ENCODE data around the gene HAVCR1.

- TF ChIP-seq POLR2A (IDR thresholded peaks at IDR 0.05; ENCODE audit: low read length), result no peak
- no peak for TF ChIP-seq GATA1 (IDR thresholded peaks at IDR 0.05; ENCODE audit: low read depth, low read length)
These were observed 11.0 kb upstream of the HAVCR1 start for GRCh38 chr5:157069949-157070348.

Measured in erythroblast (primary cell).